NCI-H69 (cell line): Measurements from ENCODE around the gene CBARP.

Experiments used
- DNase-seq: peaks from one replicate; lab custom pipeline; 2025; lab: John Stamatoyannopoulos, UW

CBARP gene

DNA sequence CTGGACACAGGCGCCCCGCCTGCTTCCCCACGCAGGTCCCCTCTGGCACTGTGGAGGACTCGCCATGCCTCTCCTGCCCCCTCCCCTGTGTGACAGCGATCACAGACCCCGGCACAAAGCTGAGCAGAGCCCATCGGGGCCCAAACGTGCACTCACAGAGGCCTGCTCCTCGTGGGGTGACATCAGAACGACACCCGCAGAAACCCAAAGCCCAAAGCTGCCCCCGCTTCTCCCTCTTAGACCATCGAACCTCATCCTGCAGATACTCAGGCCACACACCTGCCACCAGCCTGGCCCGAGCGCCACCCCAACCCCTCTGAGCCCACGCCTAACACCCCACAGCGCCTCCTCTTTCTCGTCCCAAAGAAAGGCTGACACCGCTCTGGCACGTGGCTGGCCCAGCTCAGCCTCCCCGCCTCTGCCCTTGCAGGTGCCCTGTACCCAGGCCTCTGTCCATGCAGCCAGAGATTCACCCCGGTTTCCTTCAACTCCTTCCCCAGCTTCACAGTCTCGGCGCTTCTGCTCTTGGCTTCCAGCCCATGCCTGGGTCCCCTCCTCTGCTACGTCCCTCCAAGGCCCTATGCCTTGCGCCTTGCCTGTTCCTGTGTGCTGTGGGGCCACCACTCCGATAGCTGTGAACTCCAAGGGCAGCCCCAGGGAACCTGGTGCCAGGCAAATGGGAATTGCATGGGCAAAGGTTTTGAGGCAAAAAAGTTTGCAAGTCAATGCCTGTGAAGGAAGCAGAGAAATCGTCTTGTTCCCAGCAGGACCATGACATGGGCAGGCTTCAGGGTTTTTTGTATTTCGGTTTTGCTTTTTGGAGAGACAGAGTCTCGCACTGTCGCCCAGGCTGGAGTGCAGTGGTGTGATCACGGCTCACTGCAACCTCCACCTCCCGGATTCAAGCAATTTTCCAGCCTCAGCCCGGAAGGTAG lies 831 bp upstream of the CBARP start:
- no peak for DNase-seq

- DNase-seq: peak; percentile 51
Measured at GRCh38 chr19:1237027-1237659, 662 bp downstream of the CBARP start.

- peak; percentile 79 for DNase-seq
Measured at GRCh38 chr19:1236576-1236975, 1.2 kb downstream of the CBARP start.

- DNase-seq: peak; percentile 34
Measured at GRCh38 chr19:1235625-1236538, 1.9 kb downstream of the CBARP start.

DNA sequence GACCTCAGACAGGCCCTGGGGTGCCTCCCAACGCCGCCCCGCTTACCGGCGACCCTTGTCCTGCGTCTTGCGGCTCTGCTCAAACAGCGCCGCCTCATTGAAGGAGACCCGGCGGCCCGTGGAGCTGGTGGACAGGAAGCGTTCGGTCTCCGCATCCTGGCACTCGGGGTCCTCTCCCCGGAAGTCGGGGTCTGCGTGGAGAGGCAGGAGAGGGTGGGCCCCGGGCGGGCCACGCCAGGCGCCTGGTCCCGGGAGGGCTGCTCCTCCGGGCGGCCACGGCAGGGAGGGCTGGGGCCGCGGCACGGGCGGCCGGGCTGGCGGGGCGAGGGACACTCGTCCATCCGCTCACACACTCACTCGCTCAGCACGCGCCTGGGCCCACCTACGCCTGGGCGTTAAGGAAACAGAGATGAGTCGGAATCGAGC lies 2.8 kb downstream of the CBARP start:
- DNase-seq: no peak

- no peak for DNase-seq
Measured at GRCh38 chr19:1234051-1234954, 3.5 kb downstream of the CBARP start.

- no peak for DNase-seq
Measured at GRCh38 chr19:1233115-1233667, 4.6 kb downstream of the CBARP start.

- DNase-seq: no peak
Measured at GRCh38 chr19:1232652-1233072, 5.1 kb downstream of the CBARP start.

DNA sequence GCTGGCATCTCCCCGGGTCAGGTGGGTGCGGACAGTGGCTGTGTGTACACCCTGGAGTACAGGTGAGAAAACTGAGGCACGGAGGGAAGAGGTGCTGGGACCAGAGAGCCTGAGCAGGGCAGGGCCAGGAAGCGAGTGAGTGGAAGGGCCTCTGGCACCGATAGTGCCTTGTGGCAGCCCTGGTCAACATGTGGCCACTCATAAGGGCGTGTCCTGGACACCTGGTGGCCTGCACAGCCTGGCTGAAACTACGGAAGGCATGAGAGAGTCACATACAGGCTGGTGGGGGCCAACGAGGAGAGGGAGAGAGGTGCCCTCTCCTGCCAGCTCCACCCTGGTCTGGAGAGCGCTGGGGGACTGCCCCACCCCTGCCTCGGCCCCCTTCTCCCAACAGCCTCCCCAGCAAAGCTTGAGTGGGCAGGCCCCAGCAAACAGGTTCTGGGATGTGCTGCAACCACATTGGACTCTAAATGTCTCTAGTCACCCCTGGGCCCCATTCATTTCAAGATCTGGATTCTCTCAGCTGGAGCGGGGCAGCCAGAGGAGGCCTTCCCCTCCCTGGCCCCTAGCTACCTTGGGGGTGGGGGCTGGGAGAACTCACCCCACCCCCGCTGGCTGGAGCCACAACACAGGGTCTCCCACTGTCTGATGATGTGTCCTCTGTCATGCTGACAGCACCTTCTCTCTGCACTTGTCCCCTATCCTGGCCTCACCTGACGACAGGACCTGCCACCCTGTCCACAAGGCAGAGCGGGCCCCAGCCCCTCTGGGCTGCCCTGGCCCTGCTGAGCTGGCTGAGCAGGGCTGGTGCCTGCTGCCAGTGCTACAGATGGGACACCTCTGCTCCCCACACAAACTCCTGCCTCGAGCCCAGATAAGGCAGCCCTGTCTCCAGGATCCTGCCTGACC lies 5.8 kb downstream of the CBARP start:
- DNase-seq: no peak

DNA sequence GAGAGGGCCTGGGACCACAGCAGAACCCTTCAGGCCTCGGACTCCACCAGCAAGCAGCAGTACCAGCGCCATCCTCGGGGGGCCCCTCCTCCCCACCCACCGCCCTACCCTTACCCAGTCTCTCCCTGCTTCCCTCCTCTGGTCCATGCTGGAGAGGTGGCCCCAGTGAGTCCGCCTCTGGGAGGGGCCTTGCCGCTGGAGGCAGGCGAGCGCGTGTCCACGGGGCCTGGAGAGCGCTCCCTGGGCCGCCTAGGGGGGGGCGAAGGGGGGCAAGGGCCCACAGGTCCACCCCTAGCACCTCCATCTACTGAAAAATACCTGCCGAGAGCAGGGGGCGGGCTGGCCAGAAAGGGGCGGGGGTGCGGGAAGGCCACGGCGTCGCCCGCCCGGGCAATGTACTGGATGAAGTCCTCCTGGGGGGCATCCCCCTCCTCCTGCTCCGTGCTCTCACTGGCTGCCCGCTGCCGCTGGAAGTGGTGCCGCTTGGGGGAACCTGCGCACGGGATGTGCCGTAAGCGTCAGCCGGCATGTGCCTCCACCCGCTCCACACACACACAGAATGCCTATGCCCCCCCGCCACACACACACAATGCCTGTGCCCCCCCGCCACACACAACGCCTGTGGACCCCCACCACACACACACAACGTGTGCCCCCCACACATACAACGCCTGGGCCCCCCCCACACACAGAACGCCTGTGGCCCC lies 6.9 kb downstream of the CBARP start:
- no peak for DNase-seq

GRCh38 chr19:1229924-1230782 lies 7.7 kb downstream of the CBARP start:
- no peak for DNase-seq

DNA sequence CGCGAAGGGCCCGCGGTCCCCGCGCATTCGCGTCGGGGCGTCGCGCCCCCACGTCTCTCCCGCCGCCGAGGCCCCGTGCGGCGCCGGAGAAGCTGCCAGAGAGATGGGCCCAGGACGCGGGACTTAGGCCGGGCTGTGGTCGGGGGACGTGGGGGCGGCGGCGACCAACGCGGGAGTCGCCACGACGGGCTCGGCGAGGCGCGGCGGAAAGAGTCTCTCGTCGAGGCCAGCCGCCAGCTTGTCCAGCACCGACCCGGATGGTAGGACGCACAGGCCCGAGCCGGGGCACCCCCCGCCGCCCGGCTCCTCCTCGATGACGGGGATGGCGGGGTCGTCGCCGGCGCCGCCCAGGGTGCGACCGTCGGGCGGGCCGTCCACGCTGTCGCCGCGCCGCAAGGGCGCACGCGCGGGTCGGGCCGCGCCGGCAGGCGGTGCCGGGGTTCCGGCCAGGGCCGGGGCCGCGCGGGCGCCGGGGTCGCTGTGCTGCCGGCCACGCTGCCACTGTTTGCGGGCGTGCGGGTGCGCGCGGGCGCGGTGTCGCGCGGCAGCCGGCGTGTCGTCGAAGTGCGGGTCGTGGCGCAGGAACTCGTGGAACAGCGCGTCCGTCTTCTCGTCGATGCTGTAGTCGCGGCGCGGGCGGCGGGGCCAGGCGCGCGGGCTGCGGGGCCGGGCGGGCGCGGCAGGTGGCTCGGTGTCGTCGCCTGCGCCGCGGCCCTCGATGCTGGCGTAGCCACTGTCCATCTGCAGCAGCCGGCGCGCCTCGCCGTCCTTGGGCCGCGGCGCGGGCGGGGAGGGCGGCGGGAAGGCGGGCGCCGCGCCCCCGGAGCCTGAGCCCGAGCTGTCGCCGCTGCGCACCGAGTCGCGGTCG lies 8.5 kb downstream of the CBARP start:
- DNase-seq: no peak

DNA sequence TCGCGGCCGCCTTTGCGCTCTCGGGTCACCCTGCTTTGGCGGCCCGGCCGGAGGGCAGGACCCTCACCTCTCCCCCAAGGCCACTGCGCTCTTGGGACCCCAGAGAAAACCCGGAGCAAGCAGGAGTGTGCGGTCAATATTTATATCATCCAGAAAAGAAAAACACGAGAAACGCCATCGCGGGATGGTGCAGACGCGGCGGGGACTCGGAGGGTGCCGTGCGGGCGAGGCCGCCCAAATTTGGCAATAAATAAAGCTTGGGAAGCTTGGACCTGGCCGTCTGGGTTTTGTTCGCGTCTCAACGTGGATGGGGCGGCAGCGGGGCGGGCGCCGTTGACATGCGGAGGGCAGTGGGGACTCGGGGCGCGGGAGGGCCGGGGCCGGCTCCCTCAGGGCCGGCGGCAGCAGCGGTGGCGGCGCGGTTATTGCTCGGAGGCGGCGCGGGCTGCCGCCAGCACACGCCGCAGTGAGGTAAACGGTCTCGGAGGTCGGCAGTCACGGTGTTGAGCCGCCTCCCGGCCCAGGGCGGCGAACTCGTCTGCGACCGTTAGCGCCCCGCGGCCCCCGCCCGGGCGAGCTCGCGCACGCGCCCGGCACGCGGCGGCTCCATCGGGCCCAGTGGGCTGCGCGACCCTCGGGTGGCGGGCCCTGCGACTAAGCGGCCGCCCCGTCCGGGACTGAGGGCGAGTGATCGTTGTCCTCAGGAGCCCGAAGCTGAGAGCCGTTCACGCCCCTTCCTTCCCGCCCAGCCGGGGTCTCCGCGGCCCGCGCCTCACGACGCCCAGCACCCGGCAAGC lies 9.4 kb downstream of the CBARP start:
- DNase-seq: no peak

GRCh38 chr19:1227304-1228054 lies 10.3 kb downstream of the CBARP start:
- no peak for DNase-seq

DNA sequence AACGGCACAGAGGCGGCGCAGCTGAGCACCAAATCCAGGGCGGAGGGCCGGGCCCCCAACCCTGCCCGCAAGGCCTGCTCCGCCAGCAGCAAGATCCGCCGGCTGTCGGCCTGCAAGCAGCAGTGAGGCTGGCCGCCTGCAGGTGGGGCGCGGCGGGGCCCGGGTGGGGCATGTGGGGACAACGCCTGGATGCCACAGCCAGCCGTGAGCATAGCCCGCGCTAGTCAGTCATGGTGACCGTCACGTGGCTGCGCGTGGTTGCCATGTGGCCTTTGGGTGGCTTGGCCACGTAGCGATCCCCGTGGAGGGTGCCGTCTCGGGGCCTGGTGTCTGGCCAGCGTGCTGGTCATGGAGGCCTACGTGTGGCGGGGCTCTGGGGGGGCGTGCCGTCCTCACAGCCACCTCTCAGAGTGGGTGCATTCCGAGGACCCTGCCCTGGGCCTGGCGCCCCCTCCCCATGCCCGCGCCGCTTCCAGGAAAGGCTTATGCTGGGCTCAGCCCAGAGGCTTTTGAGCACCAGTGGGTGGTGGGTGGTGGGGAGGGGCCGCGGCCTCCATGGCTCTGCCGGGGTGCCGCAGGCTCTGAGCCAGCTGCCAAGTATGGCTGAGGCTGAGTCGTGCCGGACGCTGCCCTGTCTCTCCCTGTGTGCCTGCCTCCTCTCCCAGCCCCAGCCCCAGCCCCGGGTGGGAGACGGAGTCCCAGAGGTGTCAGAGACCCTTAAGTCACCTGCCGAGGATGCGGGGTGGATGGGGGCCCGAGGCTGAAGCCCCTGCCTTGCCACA lies 11.1 kb downstream of the CBARP start:
- DNase-seq: no peak
